Measurements from ENCODE around the gene TEPSIN. TPM values are rescaled to one million over a fixed set of nuclear protein-coding genes. Genes with fewer than 3 reads are reported as not detected.
A peak's percentile ranks its signal among the peaks of the same experiment; 100 is the strongest.

The TEPSIN gene
- total and polyA plus RNA-seq, 2 of the 13 experiments (the other 11 are each of a cell fraction or from before 2014, with no cell fraction given), result 16.1 to 18.8 TPM

GRCh38 chr17:81245024-81245664, 6.3 kb upstream of the TEPSIN start (continued):
- TF ChIP-seq, protein P1, sequence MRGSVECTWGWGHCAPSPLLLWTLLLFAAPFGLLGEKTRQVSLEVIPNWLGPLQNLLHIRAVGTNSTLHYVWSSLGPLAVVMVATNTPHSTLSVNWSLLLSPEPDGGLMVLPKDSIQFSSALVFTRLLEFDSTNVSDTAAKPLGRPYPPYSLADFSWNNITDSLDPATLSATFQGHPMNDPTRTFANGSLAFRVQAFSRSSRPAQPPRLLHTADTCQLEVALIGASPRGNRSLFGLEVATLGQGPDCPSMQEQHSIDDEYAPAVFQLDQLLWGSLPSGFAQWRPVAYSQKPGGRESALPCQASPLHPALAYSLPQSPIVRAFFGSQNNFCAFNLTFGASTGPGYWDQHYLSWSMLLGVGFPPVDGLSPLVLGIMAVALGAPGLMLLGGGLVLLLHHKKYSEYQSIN (CRISPR knock-in tag; IDR thresholded peaks at IDR 0.05; ENCODE audit: borderline replicate concordance), result no peak
- TF ChIP-seq CENPX (CRISPR knock-in tag; IDR thresholded peaks at IDR 0.05) (no peak), NCOA1 (CRISPR knock-in tag; IDR thresholded peaks at IDR 0.05) (no peak), ZNF484 (CRISPR knock-in tag; IDR thresholded peaks at IDR 0.05; ENCODE audit: borderline replicate concordance, low read depth) (0 out of 2 replicates have a peak, but pooled peaks have one; percentile 40), AKAP8 (CRISPR knock-in tag; IDR thresholded peaks at IDR 0.05) (no peak; the same call in 1 of the 2 replicates), PHF5A (CRISPR knock-in tag; IDR thresholded peaks at IDR 0.05; ENCODE audit: low read depth, unreplicated experiment) (no peak), HIC2 (CRISPR knock-in tag; IDR thresholded peaks at IDR 0.05; ENCODE audit: low read depth) (peak; percentile 53; the same call in 1 of the 2 replicates), NAIF1 (CRISPR knock-in tag; IDR thresholded peaks at IDR 0.05; ENCODE audit: borderline replicate concordance) (no peak), ETS1 (CRISPR knock-in tag; IDR thresholded peaks at IDR 0.05) (no peak), ZSCAN31 (CRISPR knock-in tag; IDR thresholded peaks at IDR 0.05; ENCODE audit: low read depth) (0 out of 2 replicates have a peak, but pooled peaks have one; percentile 22), SPEN (CRISPR knock-in tag; IDR thresholded peaks at IDR 0.05; ENCODE audit: low read depth) (no peak; the same call in 1 of the 2 replicates), NRL (CRISPR knock-in tag; IDR thresholded peaks at IDR 0.05; ENCODE audit: borderline replicate concordance) (peak; percentile 9; the same call in 1 of the 2 replicates), ZFP37 (CRISPR knock-in tag; IDR thresholded peaks at IDR 0.05; ENCODE audit: borderline replicate concordance) (no peak), IKZF4 (CRISPR knock-in tag; IDR thresholded peaks at IDR 0.05; ENCODE audit: borderline replicate concordance, low read depth, not compliant biosample characterization) (no peak), LCORL (IDR thresholded peaks at IDR 0.05) (no peak), LCORL (CRISPR knock-in tag; IDR thresholded peaks at IDR 0.05) (peak; percentile 57; the same call in 1 of the 2 replicates), SRF (IDR thresholded peaks at IDR 0.05; ENCODE audit: low read depth, low read length) (no peak), KDM5A (IDR thresholded peaks at IDR 0.05; ENCODE audit: borderline replicate concordance, low read length) (no peak), KMT2A (CRISPR knock-in tag; IDR thresholded peaks at IDR 0.05) (0 out of 2 replicates have a peak, but pooled peaks have one; percentile 51), CC2D1A (CRISPR knock-in tag; IDR thresholded peaks at IDR 0.05) (no peak)
- TF ChIP-seq, protein P2, sequence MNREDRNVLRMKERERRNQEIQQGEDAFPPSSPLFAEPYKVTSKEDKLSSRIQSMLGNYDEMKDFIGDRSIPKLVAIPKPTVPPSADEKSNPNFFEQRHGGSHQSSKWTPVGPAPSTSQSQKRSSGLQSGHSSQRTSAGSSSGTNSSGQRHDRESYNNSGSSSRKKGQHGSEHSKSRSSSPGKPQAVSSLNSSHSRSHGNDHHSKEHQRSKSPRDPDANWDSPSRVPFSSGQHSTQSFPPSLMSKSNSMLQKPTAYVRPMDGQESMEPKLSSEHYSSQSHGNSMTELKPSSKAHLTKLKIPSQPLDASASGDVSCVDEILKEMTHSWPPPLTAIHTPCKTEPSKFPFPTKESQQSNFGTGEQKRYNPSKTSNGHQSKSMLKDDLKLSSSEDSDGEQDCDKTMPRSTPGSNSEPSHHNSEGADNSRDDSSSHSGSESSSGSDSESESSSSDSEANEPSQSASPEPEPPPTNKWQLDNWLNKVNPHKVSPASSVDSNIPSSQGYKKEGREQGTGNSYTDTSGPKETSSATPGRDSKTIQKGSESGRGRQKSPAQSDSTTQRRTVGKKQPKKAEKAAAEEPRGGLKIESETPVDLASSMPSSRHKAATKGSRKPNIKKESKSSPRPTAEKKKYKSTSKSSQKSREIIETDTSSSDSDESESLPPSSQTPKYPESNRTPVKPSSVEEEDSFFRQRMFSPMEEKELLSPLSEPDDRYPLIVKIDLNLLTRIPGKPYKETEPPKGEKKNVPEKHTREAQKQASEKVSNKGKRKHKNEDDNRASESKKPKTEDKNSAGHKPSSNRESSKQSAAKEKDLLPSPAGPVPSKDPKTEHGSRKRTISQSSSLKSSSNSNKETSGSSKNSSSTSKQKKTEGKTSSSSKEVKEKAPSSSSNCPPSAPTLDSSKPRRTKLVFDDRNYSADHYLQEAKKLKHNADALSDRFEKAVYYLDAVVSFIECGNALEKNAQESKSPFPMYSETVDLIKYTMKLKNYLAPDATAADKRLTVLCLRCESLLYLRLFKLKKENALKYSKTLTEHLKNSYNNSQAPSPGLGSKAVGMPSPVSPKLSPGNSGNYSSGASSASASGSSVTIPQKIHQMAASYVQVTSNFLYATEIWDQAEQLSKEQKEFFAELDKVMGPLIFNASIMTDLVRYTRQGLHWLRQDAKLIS (CRISPR knock-in tag; IDR thresholded peaks at IDR 0.05), result no peak
- TF ChIP-seq, protein P3, sequence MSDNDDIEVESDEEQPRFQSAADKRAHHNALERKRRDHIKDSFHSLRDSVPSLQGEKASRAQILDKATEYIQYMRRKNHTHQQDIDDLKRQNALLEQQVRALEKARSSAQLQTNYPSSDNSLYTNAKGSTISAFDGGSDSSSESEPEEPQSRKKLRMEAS (IDR thresholded peaks at IDR 0.05), result 0 out of 2 replicates have a peak, but pooled peaks have one; percentile 41
